OCI-LY1 (cell line): ENCODE measurements around the gene CATSPERB.

ENCODE experiments used
- H2AFZ ChIP-seq: fragments of 200-600 bp; sonication (generic), shearing (Covaris generic); 2 replicates; pipeline ENCODE4 v1.6.0; 2014; ENCODE audit warnings: antibody characterized with exemption, mild to moderate bottlenecking, low read length
- H3F3A ChIP-seq: fragments of 200-600 bp; sonication (generic), shearing (Covaris generic); 2 replicates; pipeline ENCODE4 v1.6.0; 2014; ENCODE audit warnings: mild to moderate bottlenecking, antibody characterized with exemption, low read length, moderate library complexity; ENCODE audit not compliant: insufficient read depth
- H3K27ac ChIP-seq: fragments of 200-600 bp; sonication (generic); 2 replicates; pipeline ENCODE4 v1.5.1; 2014; ENCODE audit warnings: low read length, mixed run types, mild to moderate bottlenecking, low read depth; ENCODE audit not compliant: poor library complexity, severe bottlenecking
- H3K27me3 ChIP-seq: fragments of 200-600 bp; sonication (generic); 2 replicates; pipeline ENCODE4 v1.6.0; 2014; ENCODE audit warnings: antibody characterized with exemption, mild to moderate bottlenecking, low read length, moderate library complexity; ENCODE audit not compliant: insufficient read depth
- H3K36me3 ChIP-seq: fragments of 200-600 bp; sonication (generic); 2 replicates; pipeline ENCODE4 v1.6.1; 2014; ENCODE audit warnings: mild to moderate bottlenecking, antibody characterized with exemption, low read length, moderate library complexity, mixed read lengths; ENCODE audit not compliant: insufficient read depth
- H3K4me1 ChIP-seq: fragments of 200-600 bp; sonication (generic); 2 replicates; pipeline ENCODE4 v1.5.1; 2014; ENCODE audit warnings: mild to moderate bottlenecking, low read length, moderate library complexity; ENCODE audit not compliant: insufficient read depth, severe bottlenecking
- H3K4me2 ChIP-seq: fragments of 200-600 bp; sonication (generic), shearing (Covaris generic); 2 replicates; pipeline ENCODE4 v1.6.1; 2014; ENCODE audit warnings: low read length
- H3K4me3 ChIP-seq: fragments of 200-600 bp; sonication (generic); 2 replicates; pipeline ENCODE4 v1.5.1; 2014; ENCODE audit warnings: low read length, low read depth, mild to moderate bottlenecking, mixed read lengths; ENCODE audit not compliant: poor library complexity, severe bottlenecking
- H3K79me2 ChIP-seq: fragments of 200-600 bp; shearing (Covaris generic); 2 replicates; pipeline ENCODE4 v1.6.1; 2016; ENCODE audit warnings: mixed run types, low read length, mixed read lengths; ENCODE audit not compliant: insufficient read depth
- H3K9ac ChIP-seq: fragments of 200-600 bp; sonication (generic), shearing (Covaris generic); 2 replicates; pipeline ENCODE4 v1.6.1; 2014; ENCODE audit warnings: mild to moderate bottlenecking, low read length, mixed read lengths
- H3K9me2 ChIP-seq: fragments of 200-600 bp; sonication (generic), shearing (Covaris generic); 2 replicates; pipeline ENCODE4 v1.6.1; 2014; ENCODE audit warnings: low read depth, mild to moderate bottlenecking, low read length, mixed read lengths
- H3K9me3 ChIP-seq: fragments of 200-600 bp; shearing (Covaris generic); 2 replicates; pipeline ENCODE4 v1.6.1; 2014; ENCODE audit warnings: low read length, mixed read lengths
- H4K20me1 ChIP-seq: fragments of 200-600 bp; sonication (generic), shearing (Covaris generic); 2 replicates; pipeline ENCODE4 v1.6.0; 2016; ENCODE audit warnings: mild to moderate bottlenecking, low read length; ENCODE audit not compliant: insufficient read depth
- CTCF ChIP-seq: fragments of 200-600 bp; sonication (generic), shearing (Covaris generic); IDR thresholded peaks from 2 replicates; pipeline ENCODE4 v1.5.1; 2017; ENCODE audit warnings: mild to moderate bottlenecking, antibody characterized with exemption, low read length, moderate library complexity, mixed read lengths
- EZH2 ChIP-seq: fragments of 200-600 bp; sonication (generic), shearing (Covaris generic); IDR thresholded peaks from 2 replicates; pipeline ENCODE4 v1.8.0; 2017; ENCODE audit warnings: borderline replicate concordance, mixed run types, mild to moderate bottlenecking, antibody characterized with exemption, low read length, moderate library complexity, mixed read lengths

The CATSPERB gene

GRCh38 chr14:91585856-91586255, 146.0 kb downstream of the CATSPERB start:
- TF ChIP-seq CTCF (no peak), EZH2 (no peak)
- H3K36me3 ChIP-seq, result no peaks in the 10 kb centered on the region
- no peaks in the 10 kb centered on the region for H3K9me3 ChIP-seq
- H3K27ac ChIP-seq, result no peak overlapping the region
- no peak overlapping the region for H3K4me2 ChIP-seq
- H3K27me3 ChIP-seq, result no peaks in the 10 kb centered on the region
- H3K4me1 ChIP-seq, result no peaks in the 10 kb centered on the region
- no peaks in the 10 kb centered on the region for H4K20me1 ChIP-seq
- H3K9me2 ChIP-seq, result no peaks in the 10 kb centered on the region
- no peak overlapping the region for H3K9ac ChIP-seq
- no peaks in the 10 kb centered on the region for H3F3A ChIP-seq
- H3K4me3 ChIP-seq, result no peak overlapping the region
- H3K79me2 ChIP-seq, result no peaks in the 10 kb centered on the region
- H2AFZ ChIP-seq, result no peak overlapping the region

- Histone ChIP-seq H3F3A (no peaks in the 10 kb centered on the region), H3K27ac (no peak overlapping the region), H3K36me3 (no peaks in the 10 kb centered on the region), H4K20me1 (no peaks in the 10 kb centered on the region), H2AFZ (no peak overlapping the region), H3K9me3 (no peaks in the 10 kb centered on the region), H3K4me2 (no peak overlapping the region), H3K79me2 (no peaks in the 10 kb centered on the region), H3K27me3 (no peaks in the 10 kb centered on the region), H3K9me2 (no peaks in the 10 kb centered on the region), H3K4me3 (no peak overlapping the region), H3K4me1 (no peaks in the 10 kb centered on the region), H3K9ac (no peak overlapping the region)
- no peak for TF ChIP-seq CTCF
- TF ChIP-seq EZH2, result no peak
Measured at GRCh38 chr14:91582761-91583160, 149.1 kb downstream of the CATSPERB start.

GRCh38 chr14:91580876-91581577, 150.9 kb downstream of the CATSPERB start:
- Histone ChIP-seq H3K9ac (no peak overlapping the region), H3K4me2 (no peak overlapping the region), H4K20me1 (no peaks in the 10 kb centered on the region), H3K9me2 (no peaks in the 10 kb centered on the region), H3K27ac (no peak overlapping the region), H2AFZ (no peak overlapping the region), H3K4me3 (no peak overlapping the region), H3K27me3 (no peaks in the 10 kb centered on the region), H3K36me3 (no peaks in the 10 kb centered on the region), H3K9me3 (no peaks in the 10 kb centered on the region), H3K79me2 (no peaks in the 10 kb centered on the region), H3F3A (no peaks in the 10 kb centered on the region), H3K4me1 (no peaks in the 10 kb centered on the region)
- TF ChIP-seq CTCF (no peak), EZH2 (no peak)
